GM12878 (cell line): ENCODE results near the gene ZNF608.

Source experiments
- BCL3 ChIP-seq: IDR thresholded peaks from 2 replicates; pipeline ENCODE4 v1.6.1; 2011; ENCODE audit warnings: borderline replicate concordance, low read depth, mild to moderate bottlenecking, moderate library complexity, low read length; ENCODE audit not compliant: insufficient read depth, poor library complexity, severe bottlenecking
- CTCF ChIP-seq, 3 experiments: IDR thresholded peaks in 2 of 3; conservative IDR thresholded peaks in 1 of 3; 2 replicates each; pipeline ENCODE4 v1.5.1; 2011; ENCODE audit warnings: low read depth in 3 of 3, low read length in 3 of 3, mild to moderate bottlenecking in 3 of 3, control low read depth in 2 of 3, moderate library complexity in 2 of 3, inconsistent platforms in 1 of 3, mixed read lengths in 1 of 3; ENCODE audit not compliant: control insufficient read depth in 2 of 3, insufficient read depth in 1 of 3; ENCODE audit errors: extremely low read depth in 1 of 3
- IKZF2 ChIP-seq, 2 experiments: fragments of 450-650 bp; IDR thresholded peaks; 2 replicates each; pipeline ENCODE4 v1.6.1; 2017; ENCODE audit warnings: mild to moderate bottlenecking in 2 of 2, moderate library complexity in 2 of 2
- LARP7 ChIP-seq: fragments of 450-650 bp; IDR thresholded peaks from 2 replicates; pipeline ENCODE4 v1.6.1; 2017; ENCODE audit warnings: mild to moderate bottlenecking
- NFYA ChIP-seq: IDR thresholded peaks from 2 replicates; pipeline ENCODE4 v1.6.1; 2011; ENCODE audit warnings: low read depth, mild to moderate bottlenecking, low read length, improper control_type of control experiment, borderline replicate concordance
- POLR2AphosphoS5 ChIP-seq: IDR thresholded peaks from 2 replicates; pipeline ENCODE4 v1.6.1; 2011; ENCODE audit warnings: mild to moderate bottlenecking, low read length, inconsistent platforms
- TAF1 ChIP-seq: IDR thresholded peaks from 2 replicates; pipeline ENCODE4 v1.6.1; 2011; ENCODE audit warnings: mild to moderate bottlenecking, low read depth, low read length, borderline replicate concordance
- USF1 ChIP-seq: IDR thresholded peaks from 2 replicates; pipeline ENCODE4 v1.6.1; 2011; ENCODE audit warnings: borderline replicate concordance, low read depth, mild to moderate bottlenecking, moderate library complexity, mixed read lengths, low read length; ENCODE audit not compliant: insufficient read depth; ENCODE audit errors: extremely low read length
- TF ChIP-seq, protein P1 (sequence below): fragments of 450-650 bp; IDR thresholded peaks from 2 replicates; pipeline ENCODE4 v1.6.1; 2017; ENCODE audit warnings: antibody characterized with exemption, mild to moderate bottlenecking, moderate library complexity

- TF ChIP-seq, protein P1, sequence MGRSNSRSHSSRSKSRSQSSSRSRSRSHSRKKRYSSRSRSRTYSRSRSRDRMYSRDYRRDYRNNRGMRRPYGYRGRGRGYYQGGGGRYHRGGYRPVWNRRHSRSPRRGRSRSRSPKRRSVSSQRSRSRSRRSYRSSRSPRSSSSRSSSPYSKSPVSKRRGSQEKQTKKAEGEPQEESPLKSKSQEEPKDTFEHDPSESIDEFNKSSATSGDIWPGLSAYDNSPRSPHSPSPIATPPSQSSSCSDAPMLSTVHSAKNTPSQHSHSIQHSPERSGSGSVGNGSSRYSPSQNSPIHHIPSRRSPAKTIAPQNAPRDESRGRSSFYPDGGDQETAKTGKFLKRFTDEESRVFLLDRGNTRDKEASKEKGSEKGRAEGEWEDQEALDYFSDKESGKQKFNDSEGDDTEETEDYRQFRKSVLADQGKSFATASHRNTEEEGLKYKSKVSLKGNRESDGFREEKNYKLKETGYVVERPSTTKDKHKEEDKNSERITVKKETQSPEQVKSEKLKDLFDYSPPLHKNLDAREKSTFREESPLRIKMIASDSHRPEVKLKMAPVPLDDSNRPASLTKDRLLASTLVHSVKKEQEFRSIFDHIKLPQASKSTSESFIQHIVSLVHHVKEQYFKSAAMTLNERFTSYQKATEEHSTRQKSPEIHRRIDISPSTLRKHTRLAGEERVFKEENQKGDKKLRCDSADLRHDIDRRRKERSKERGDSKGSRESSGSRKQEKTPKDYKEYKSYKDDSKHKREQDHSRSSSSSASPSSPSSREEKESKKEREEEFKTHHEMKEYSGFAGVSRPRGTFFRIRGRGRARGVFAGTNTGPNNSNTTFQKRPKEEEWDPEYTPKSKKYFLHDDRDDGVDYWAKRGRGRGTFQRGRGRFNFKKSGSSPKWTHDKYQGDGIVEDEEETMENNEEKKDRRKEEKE, result no peak
- no peak for TF ChIP-seq CTCF (IDR thresholded peaks at IDR 0.05 in 2 of 3, conservative IDR thresholded peaks at IDR 0.05 in 1 of 3; ENCODE audit: control insufficient read depth in 2 of 3, extremely low read depth in 1 of 3, insufficient read depth in 1 of 3, low read depth in 3 of 3, low read length in 3 of 3)
- no peak for TF ChIP-seq BCL3
- no peak for TF ChIP-seq NFYA
- no peak for TF ChIP-seq LARP7
- TF ChIP-seq TAF1, result no peak
- no peak for TF ChIP-seq POLR2AphosphoS5
- TF ChIP-seq USF1, result no peak
- no peak for TF ChIP-seq IKZF2 (IDR thresholded peaks at IDR 0.05)
Measured at GRCh38 chr5:124764992-124765611, 18.7 kb upstream of the ZNF608 start.
